SW480 (cell line): ENCODE data around the gene IPO13.

Source experiments
- DNase-seq: peaks from one replicate; pipeline ENCODE4 v3.0.0-alpha.2; 2016; ENCODE audit warnings: low spot score

Gene IPO13, protein sequence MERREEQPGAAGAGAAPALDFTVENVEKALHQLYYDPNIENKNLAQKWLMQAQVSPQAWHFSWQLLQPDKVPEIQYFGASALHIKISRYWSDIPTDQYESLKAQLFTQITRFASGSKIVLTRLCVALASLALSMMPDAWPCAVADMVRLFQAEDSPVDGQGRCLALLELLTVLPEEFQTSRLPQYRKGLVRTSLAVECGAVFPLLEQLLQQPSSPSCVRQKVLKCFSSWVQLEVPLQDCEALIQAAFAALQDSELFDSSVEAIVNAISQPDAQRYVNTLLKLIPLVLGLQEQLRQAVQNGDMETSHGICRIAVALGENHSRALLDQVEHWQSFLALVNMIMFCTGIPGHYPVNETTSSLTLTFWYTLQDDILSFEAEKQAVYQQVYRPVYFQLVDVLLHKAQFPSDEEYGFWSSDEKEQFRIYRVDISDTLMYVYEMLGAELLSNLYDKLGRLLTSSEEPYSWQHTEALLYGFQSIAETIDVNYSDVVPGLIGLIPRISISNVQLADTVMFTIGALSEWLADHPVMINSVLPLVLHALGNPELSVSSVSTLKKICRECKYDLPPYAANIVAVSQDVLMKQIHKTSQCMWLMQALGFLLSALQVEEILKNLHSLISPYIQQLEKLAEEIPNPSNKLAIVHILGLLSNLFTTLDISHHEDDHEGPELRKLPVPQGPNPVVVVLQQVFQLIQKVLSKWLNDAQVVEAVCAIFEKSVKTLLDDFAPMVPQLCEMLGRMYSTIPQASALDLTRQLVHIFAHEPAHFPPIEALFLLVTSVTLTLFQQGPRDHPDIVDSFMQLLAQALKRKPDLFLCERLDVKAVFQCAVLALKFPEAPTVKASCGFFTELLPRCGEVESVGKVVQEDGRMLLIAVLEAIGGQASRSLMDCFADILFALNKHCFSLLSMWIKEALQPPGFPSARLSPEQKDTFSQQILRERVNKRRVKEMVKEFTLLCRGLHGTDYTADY

DNA sequence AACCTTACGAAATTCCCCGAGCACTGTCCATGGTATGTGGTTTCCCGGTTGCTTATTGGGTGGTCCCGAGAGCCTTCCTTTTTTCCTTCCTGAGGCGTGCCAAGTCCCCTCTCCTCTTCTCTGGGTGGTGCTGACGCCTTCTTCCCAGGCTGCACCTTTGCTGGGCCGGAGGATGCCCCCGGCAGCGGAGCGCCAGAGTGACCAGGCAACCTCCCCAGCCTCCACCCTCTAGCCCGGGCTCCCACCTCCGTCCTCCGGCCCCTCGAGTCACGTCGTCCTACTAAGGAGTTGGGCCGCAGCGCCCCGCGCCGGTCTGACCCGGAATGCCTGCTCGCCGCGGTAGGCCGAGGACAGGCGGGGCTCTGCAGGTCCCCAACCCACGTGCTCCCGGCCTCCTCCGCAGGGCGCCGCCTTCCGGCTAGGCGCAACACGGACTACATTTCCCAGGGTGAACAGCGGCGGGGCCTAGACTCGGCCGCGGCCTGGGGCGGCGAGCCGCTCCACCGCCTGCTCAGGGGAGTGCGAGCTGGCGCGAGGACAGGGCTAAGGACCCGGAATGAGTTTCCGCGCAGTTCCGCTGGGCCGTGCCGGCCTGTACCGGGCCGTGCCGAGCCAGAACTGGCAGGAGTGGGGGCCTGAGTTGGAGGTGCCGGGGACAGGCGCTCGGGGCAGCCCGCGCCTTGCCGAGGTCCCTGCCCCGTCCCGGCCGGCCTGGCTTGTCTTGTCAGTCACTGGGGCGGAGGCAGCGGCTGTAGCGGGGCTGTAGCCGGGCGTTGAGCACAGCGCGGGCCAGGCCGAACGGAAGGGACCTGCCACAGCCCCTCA is at the start of gene IPO13:
IPO13 (plus strand) TSS at position 715 of the 825 bp plus-strand sequence. CDS start 651 bp downstream, outside the sequence.
- DNase-seq, result peak; percentile 92

GRCh38 chr1:43898981-43899380 is 47.8 kb upstream of the IPO13 start:
- DNase-seq, result no peak

GRCh38 chr1:43900386-43900785 is 46.4 kb upstream of the IPO13 start:
- no peak for DNase-seq

GRCh38 chr1:43901196-43901961 is 45.4 kb upstream of the IPO13 start:
- no peak for DNase-seq

DNA sequence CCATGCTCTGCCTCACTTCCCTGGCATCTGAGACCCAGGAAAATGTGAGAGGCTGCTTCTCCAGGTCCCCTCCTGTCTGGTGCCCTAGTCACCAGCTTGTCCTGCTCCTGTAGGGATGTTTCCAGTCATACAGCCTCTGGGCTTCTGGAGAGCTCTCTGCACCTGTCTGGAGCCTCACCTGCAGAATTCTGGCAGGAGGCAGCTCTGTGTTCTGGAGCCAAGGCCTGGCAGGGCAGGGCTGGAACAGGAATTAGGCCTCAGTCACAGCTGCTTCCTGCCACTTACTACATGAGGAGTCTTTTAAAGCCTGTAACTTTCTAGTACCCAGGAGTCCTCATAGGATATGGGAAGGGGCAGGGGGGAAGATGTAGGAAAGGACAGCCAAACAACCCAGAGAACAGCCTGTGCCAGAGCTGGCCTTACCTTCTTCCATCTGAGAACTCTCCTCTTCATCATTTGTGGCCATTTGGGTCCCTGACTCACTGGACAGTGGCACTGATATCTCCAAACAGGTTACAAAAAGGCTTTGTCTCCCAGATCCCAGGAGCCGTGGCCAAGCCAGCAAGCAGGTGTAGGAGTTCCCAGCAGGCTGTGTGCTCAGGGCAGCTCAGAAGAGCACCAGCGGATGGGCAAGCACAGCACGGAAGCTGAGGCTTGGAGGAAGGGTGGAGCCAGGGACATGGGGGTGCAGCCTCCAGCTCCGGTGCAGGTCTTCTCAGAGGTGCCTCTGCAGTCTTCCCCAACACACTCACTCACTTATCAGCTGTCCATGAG is 44.5 kb upstream of the IPO13 start:
- no peak for DNase-seq

DNA sequence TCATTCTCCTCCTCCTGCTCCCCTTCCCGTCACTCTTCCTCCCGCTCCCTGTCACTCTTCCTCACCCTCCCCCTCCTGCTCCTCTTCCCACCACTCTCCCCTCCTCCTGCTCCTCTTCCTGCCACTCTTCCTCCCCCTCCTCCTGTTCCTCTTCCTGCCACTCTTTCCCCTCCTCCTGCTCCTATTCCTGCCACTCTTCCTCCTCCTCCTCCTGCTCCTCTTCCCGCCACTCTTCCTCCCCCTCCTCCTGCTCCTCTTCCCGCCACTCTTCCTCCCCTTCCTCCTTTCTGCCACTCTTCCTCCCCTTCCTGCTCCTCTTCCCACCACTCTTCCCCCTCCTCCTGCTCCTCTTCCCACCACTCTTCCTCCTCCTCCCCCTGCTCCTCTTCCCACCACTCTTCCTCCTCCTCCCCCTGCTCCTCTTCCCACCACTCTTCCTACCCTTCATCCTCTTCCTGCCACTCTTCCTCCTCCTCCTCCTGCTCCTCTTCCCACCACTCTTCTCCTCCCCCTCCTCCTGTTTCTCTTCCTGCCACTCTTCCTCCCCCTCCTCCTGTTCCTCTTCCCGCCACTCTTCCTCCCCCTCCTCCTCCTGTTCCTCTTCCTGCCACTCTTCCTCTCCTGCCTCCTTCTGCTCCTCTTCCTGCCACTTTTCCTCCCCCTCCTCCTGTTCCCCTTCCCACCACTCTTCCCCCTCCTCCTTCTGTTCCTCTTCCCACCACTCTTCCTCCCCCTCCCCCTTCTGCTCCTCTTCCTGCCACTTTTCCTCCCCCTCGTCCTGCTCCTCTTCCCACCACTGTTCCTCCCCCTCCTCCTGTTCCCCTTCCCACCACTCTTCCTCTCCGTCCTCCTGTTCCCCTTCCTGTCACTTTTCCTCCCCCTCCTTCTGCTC is 41.8 kb upstream of the IPO13 start:
- DNase-seq, result no peak

DNA sequence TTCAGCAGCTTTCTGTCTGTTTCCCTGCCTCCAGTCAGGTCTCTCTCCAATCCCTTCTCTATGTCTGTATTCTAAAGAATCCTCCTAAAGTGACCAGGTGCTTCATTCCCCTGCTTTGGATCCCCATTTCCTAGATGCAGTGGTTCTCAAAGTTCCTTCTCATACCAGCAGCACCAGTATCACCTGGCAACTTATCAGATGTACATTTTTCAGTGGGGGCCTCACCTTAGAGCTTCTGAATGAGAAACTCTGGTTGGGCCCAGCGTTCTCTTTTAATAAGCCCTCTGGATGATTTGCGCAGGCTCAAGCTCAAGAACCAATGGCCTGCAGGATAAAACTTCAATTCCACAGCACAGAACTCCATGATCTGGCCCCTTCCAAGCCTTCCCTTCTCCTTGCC is 38.5 kb upstream of the IPO13 start:
- DNase-seq, result no peak

DNA sequence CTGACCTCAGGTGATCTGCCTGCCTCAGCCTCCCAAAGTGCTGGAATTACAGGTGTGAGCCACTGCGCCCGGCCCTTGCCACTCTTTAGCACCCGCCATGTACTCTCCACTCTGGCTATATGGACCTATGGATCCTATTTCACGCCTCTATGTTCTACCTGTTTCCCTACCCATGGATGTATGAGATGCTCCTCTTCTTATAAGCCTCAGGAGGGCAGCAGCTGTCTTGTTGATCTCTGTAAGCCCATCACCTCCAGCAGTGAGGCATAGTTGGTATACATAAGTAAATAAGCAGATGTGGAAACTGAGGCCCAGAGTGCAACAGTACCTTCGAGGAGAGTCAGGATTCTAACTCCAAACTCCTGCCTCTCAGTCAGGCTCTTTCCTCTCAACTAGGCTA is 37.9 kb upstream of the IPO13 start:
- DNase-seq, result no peak

- no peak for DNase-seq
These were observed 36.4 kb upstream of the IPO13 start for GRCh38 chr1:43910343-43910742.

DNA sequence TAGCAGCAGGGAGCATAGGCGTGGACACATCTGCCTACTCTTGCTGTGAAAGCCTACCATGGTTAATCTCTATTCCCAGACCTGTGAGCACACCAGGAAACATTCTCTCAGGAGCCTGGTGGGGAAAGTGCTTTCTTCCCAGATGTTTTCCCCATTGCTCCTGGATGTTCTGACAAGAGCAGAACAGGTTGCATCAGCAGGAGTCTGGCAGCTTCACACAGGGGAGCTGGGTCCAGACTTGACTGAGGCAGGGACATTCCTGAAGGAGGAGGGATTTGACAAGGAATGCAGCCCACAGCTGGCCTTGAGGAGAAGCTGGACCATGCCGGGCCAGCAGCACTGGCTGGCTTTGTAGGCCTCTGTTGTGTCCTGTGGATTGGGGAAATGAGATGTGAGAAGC is 34.1 kb upstream of the IPO13 start:
- DNase-seq, result no peak

- no peak for DNase-seq
These were observed 33.7 kb upstream of the IPO13 start for GRCh38 chr1:43913051-43913501.

- DNase-seq, result no peak
These were observed 32.9 kb upstream of the IPO13 start for GRCh38 chr1:43913666-43914360.

DNA sequence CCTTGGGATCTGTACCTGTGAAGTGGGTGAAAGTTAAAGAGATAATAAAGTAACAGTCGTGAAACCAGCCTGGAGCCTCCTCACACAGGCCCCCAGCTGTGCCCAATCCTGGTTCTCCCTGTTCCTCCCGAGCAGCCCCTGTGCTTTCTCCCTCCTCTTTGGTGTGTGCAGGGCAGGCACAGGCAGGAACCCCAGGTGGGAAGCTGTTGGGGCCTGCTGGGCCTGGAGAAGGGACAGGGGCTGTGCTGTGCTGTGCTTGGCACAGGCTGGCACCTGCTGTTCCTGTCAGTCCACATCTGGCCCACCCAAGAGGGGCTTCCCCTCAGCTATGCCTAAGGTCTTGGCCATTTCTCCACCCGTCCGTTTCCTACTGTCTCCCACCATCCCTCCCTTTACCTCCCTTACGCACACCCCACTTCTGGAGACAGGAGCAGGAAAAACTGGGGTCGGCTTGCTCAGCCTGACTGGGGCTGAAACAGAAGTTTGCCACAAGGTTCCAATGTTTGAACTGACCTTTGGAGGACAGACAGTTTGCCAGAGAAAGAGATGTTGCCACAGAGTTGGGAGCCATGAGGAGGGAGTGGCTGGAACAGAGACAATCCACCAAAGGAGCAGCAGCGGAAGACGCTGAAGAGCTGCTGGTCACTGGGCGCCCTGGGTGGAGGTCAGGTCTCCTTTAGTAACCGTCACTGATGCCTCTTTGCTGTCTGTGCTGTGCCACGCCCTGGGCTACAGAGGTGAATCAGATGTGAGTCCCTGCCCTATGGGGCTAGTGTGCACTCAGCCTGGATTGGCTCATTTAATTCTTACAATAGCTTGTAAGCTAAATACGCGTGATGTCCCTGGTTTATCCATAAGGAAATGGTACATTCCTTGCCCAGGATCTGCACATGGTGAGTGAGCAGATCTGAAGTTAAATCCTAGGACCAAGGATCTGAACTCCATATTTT is 31.9 kb upstream of the IPO13 start:
- no peak for DNase-seq

GRCh38 chr1:43919906-43920305 is 26.8 kb upstream of the IPO13 start:
- no peak for DNase-seq

GRCh38 chr1:43921022-43921421 is 25.7 kb upstream of the IPO13 start:
- no peak for DNase-seq

GRCh38 chr1:43924516-43924915 is 22.2 kb upstream of the IPO13 start:
- DNase-seq, result no peak

DNA sequence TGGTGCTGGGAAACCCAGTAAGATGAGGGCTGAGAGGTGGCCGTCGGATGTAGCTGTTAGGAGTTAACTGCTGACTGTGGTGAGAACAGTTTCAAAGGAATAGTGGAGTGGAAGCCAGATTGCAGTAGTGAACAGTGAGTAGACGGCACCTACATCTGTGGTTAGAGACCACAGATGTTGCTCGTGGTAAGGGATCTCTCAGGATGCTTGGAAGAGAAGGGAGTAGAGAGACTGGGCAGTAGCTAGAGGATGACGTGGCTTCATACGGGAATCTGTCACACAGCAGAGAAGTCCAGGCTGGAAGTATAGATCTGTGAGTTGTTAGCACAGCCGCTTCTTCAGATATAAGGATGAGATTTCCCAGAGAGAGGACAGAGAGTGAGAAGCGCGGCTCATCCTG is 20.9 kb upstream of the IPO13 start:
- no peak for DNase-seq
